HUES48 (cell line): Measurements from ENCODE around the gene CYSTM1.
"Not testable (repeated sequence)": the region's sequence is repeated elsewhere in the genome, so short reads cannot be mapped to it uniquely, and the experiment has no call there.

ENCODE experiments used
- H3K27ac ChIP-seq: one replicate; pipeline ENCODE4 v1.7.0; 2013; ENCODE audit warnings: low read depth, low read length, inconsistent platforms
- H3K27me3 ChIP-seq: 2 replicates; pipeline ENCODE4 v1.6.1; 2013; ENCODE audit warnings: mild to moderate bottlenecking, low read length; ENCODE audit not compliant: control insufficient read depth, insufficient read depth
- H3K36me3 ChIP-seq: 2 replicates; pipeline ENCODE4 v1.6.1; 2013; ENCODE audit warnings: low read length; ENCODE audit not compliant: control insufficient read depth, insufficient read depth
- H3K4me1 ChIP-seq: 2 replicates; pipeline ENCODE4 v1.6.1; 2013; ENCODE audit warnings: mild to moderate bottlenecking, low read length; ENCODE audit not compliant: control insufficient read depth, insufficient read depth
- H3K4me3 ChIP-seq: 2 replicates; pipeline ENCODE4 v1.5.1; 2013; ENCODE audit warnings: mild to moderate bottlenecking, low read depth, low read length
- H3K9ac ChIP-seq: 2 replicates; pipeline ENCODE4 v1.6.1; 2013; ENCODE audit warnings: mild to moderate bottlenecking, low read depth, low read length, moderate library complexity
- H3K9me3 ChIP-seq: 2 replicates; pipeline ENCODE4 v1.6.1; 2013; ENCODE audit warnings: low read length; ENCODE audit not compliant: control insufficient read depth, insufficient read depth

The CYSTM1 gene

GRCh38 chr5:140194662-140195061, 19.7 kb downstream of the CYSTM1 start:
- Histone ChIP-seq H3K4me1 (peaks cover 21% of the 10 kb centered on the region), H3K9ac (no peak overlapping the region), H3K9me3 (no peaks in the 10 kb centered on the region), H3K27me3 (no peaks in the 10 kb centered on the region), H3K36me3 (no peaks in the 10 kb centered on the region), H3K27ac (no peak overlapping the region), H3K4me3 (no peak overlapping the region)

GRCh38 chr5:140196115-140196814, 21.3 kb downstream of the CYSTM1 start:
- H3K4me3 ChIP-seq: no peak overlapping the region
- peaks cover 12% of the 10 kb centered on the region for H3K4me1 ChIP-seq
- H3K36me3 ChIP-seq: no peaks in the 10 kb centered on the region
- H3K9ac ChIP-seq: no peak overlapping the region
- no peaks in the 10 kb centered on the region for H3K27me3 ChIP-seq
- no peak overlapping the region for H3K27ac ChIP-seq
- no peaks in the 10 kb centered on the region for H3K9me3 ChIP-seq

GRCh38 chr5:140197023-140197422, 22.0 kb downstream of the CYSTM1 start:
- Histone ChIP-seq H3K27me3 (no peaks in the 10 kb centered on the region), H3K4me1 (peaks cover 4% of the 10 kb centered on the region; the same call in 1 of the 2 replicates), H3K36me3 (no peaks in the 10 kb centered on the region), H3K4me3 (no peak overlapping the region), H3K27ac (no peak overlapping the region), H3K9ac (no peak overlapping the region), H3K9me3 (no peaks in the 10 kb centered on the region)

- not testable (repeated sequence) for H3K9me3 ChIP-seq, H3K4me1 ChIP-seq, H3K4me3 ChIP-seq, H3K27ac ChIP-seq, H3K27me3 ChIP-seq, H3K9ac ChIP-seq, H3K36me3 ChIP-seq
Measured at GRCh38 chr5:140198915-140199314, 23.9 kb downstream of the CYSTM1 start.

GRCh38 chr5:140202078-140202477, 27.1 kb downstream of the CYSTM1 start:
- peaks cover 5% of the 10 kb centered on the region; the same call in 1 of the 2 replicates for H3K4me1 ChIP-seq
- H3K4me3 ChIP-seq: no peak overlapping the region
- no peaks in the 10 kb centered on the region for H3K36me3 ChIP-seq
- H3K27ac ChIP-seq: no peak overlapping the region
- no peak overlapping the region for H3K9ac ChIP-seq
- H3K9me3 ChIP-seq: no peaks in the 10 kb centered on the region
- no peaks in the 10 kb centered on the region for H3K27me3 ChIP-seq

GRCh38 chr5:140202610-140203009, 27.6 kb downstream of the CYSTM1 start:
- Histone ChIP-seq H3K36me3 (no peaks in the 10 kb centered on the region), H3K27ac (no peak overlapping the region), H3K9ac (no peak overlapping the region), H3K9me3 (no peaks in the 10 kb centered on the region), H3K27me3 (no peaks in the 10 kb centered on the region), H3K4me1 (peaks cover 5% of the 10 kb centered on the region; the same call in 1 of the 2 replicates), H3K4me3 (no peak overlapping the region)

GRCh38 chr5:140205216-140205615, 30.2 kb downstream of the CYSTM1 start:
- no peak overlapping the region for H3K4me3 ChIP-seq
- peaks cover 5% of the 10 kb centered on the region; the same call in 1 of the 2 replicates for H3K4me1 ChIP-seq
- H3K36me3 ChIP-seq: no peaks in the 10 kb centered on the region
- H3K27ac ChIP-seq: no peak overlapping the region
- no peaks in the 10 kb centered on the region for H3K27me3 ChIP-seq
- H3K9ac ChIP-seq: no peak overlapping the region
- no peaks in the 10 kb centered on the region for H3K9me3 ChIP-seq

- no peaks in the 10 kb centered on the region for H3K36me3 ChIP-seq
- H3K27ac ChIP-seq: no peak overlapping the region
- no peak overlapping the region for H3K9ac ChIP-seq
- H3K4me3 ChIP-seq: no peak overlapping the region
- no peaks in the 10 kb centered on the region for H3K27me3 ChIP-seq
- peaks cover 5% of the 10 kb centered on the region; the same call in 1 of the 2 replicates for H3K4me1 ChIP-seq
- no peaks in the 10 kb centered on the region for H3K9me3 ChIP-seq
Measured at GRCh38 chr5:140205952-140206351, 31.0 kb downstream of the CYSTM1 start.

GRCh38 chr5:140207250-140207964, 32.4 kb downstream of the CYSTM1 start:
- no peak overlapping the region for H3K27ac ChIP-seq
- no peaks in the 10 kb centered on the region for H3K36me3 ChIP-seq
- no peaks in the 10 kb centered on the region for H3K9me3 ChIP-seq
- H3K27me3 ChIP-seq: no peaks in the 10 kb centered on the region
- no peak overlapping the region for H3K4me3 ChIP-seq
- no peak overlapping the region for H3K9ac ChIP-seq
- H3K4me1 ChIP-seq: peaks cover 5% of the 10 kb centered on the region; the same call in 1 of the 2 replicates

- Histone ChIP-seq H3K9ac (no peak overlapping the region), H3K27ac (no peak overlapping the region), H3K27me3 (no peaks in the 10 kb centered on the region), H3K9me3 (no peaks in the 10 kb centered on the region), H3K36me3 (no peaks in the 10 kb centered on the region), H3K4me1 (peaks cover 5% of the 10 kb centered on the region; the same call in 1 of the 2 replicates), H3K4me3 (no peak overlapping the region)
Measured at GRCh38 chr5:140208065-140208464, 33.1 kb downstream of the CYSTM1 start.

GRCh38 chr5:140213370-140213983, 38.5 kb downstream of the CYSTM1 start:
- Histone ChIP-seq H3K9ac (no peak overlapping the region), H3K4me3 (no peak overlapping the region), H3K27me3 (no peaks in the 10 kb centered on the region), H3K36me3 (no peaks in the 10 kb centered on the region), H3K27ac (no peak overlapping the region), H3K9me3 (no peaks in the 10 kb centered on the region), H3K4me1 (peaks cover 11% of the 10 kb centered on the region)
